A549 (cell line): ENCODE data around the gene NFASC. TPM values are rescaled to one million over a fixed set of nuclear protein-coding genes. Genes with fewer than 3 reads are reported as not detected.
A peak's percentile ranks its signal among the peaks of the same experiment; 100 is the strongest.

Source experiments
- ATAC-seq, 2 experiments: fragments of 200-7000 bp in 1 of 2; fragments of >200 bp in 1 of 2; cut with Nextera tagmentation in 1 of 2; cut with Tn5 transposase in 1 of 2; 3 replicates each; pipeline versions ENCODE4 v1.8.0 to v1.9.1; 2018 to 2020; ENCODE audit warnings: mild to moderate bottlenecking in 1 of 2, moderate library complexity in 1 of 2
- CTCF ChIA-PET: fragments of 300-600 bp; sonication (Branson Sonifier 250); formaldehyde crosslinking; extraction: SDS; loops from one replicate; lab custom pipeline; 2021; ENCODE audit warnings: antibody characterized with exemption, inconsistent platforms; lab: Yijun Ruan, JAX
- POLR2A ChIA-PET: fragments of 350-600 bp; formaldehyde crosslinking; extraction: SDS; loops from one replicate; lab custom pipeline; 2021; ENCODE audit warnings: antibody characterized with exemption, inconsistent platforms; lab: Yijun Ruan, JAX
- DNase-seq, 2 experiments: peaks; one replicate each; pipeline versions ENCODE4 v3.0.0 to v3.0.0-alpha.2; 2011 to 2016; ENCODE audit warnings: low read depth in 1 of 2, low spot score in 1 of 2
- FAIRE-seq: peaks from 2 replicates; lab custom pipeline; 2011; peaks lifted over from hg19 to GRCh38; lab: Jason Lieb, UNC
- H3K27ac ChIP-seq, 2 experiments: fragments of >200 bp; sonication (Bioruptor Twin); formaldehyde crosslinking; 3 replicates each; pipeline ENCODE4 v1.5.1; 2016 to 2017
- H3K4me1 ChIP-seq: fragments of >200 bp; sonication (Bioruptor Twin); formaldehyde crosslinking; 3 replicates; pipeline ENCODE4 v1.6.1; 2016
- H3K4me2 ChIP-seq: fragments of >200 bp; sonication (Bioruptor Twin); formaldehyde crosslinking; 3 replicates; pipeline ENCODE4 v1.6.1; 2016
- H3K4me3 ChIP-seq: fragments of >200 bp; sonication (Bioruptor Twin); formaldehyde crosslinking; 3 replicates; pipeline ENCODE4 v1.5.1; 2016
- H3K9me3 ChIP-seq: fragments of >200 bp; sonication (Bioruptor Twin); formaldehyde crosslinking; 3 replicates; pipeline ENCODE4 v1.6.1; 2016
- CHD2 ChIP-seq: fragments of 150-350 bp; IDR thresholded peaks from 2 replicates; pipeline ENCODE4 v1.6.1; 2014; ENCODE audit warnings: low read length; ENCODE audit not compliant: partially characterized antibody
- EP300 ChIP-seq, 2 experiments: fragments of >200 bp; sonication (Bioruptor Twin); formaldehyde crosslinking; IDR thresholded peaks; 2 replicates in 1 of 2; 3 replicates in 1 of 2; pipeline ENCODE4 v1.6.1; 2016 to 2017
- ESRRA ChIP-seq: fragments of 150-350 bp; IDR thresholded peaks from 2 replicates; pipeline ENCODE4 v1.6.1; 2014; ENCODE audit warnings: mild to moderate bottlenecking, low read length, borderline replicate concordance
- FOSB ChIP-seq: fragments of 250-450 bp; sonication (Bioruptor Pico); IDR thresholded peaks from 2 replicates; pipeline ENCODE4 v1.5.0; 2020; ENCODE audit warnings: mild to moderate bottlenecking, moderate library complexity
- FOXS1 ChIP-seq: fragments of 250-450 bp; sonication (Bioruptor Pico); IDR thresholded peaks from 2 replicates; pipeline ENCODE4 v1.5.0; 2020; ENCODE audit warnings: mild to moderate bottlenecking, moderate library complexity
- HDAC2 ChIP-seq: fragments of 200-600 bp; sonication (generic); IDR thresholded peaks from 2 replicates; pipeline ENCODE4 v1.6.1; 2016
- HEYL ChIP-seq: fragments of 250-450 bp; sonication (Bioruptor Pico); IDR thresholded peaks from 2 replicates; pipeline ENCODE4 v1.8.0; 2021; ENCODE audit warnings: mild to moderate bottlenecking, moderate library complexity
- HMGXB4 ChIP-seq: fragments of 250-450 bp; sonication (Bioruptor Pico); IDR thresholded peaks from 2 replicates; pipeline ENCODE4 v1.5.0; 2021; ENCODE audit warnings: mild to moderate bottlenecking, moderate library complexity, borderline replicate concordance
- MAFK ChIP-seq: fragments of 450-650 bp; IDR thresholded peaks from 2 replicates; pipeline ENCODE4 v1.6.1; 2014; ENCODE audit not compliant: partially characterized antibody
- MAX ChIP-seq: IDR thresholded peaks from 2 replicates; pipeline ENCODE4 v1.6.1; 2012
- MYC ChIP-seq: IDR thresholded peaks from 2 replicates; pipeline ENCODE4 v1.6.1; 2012; ENCODE audit warnings: mild to moderate bottlenecking, inconsistent platforms, low read length, improper control_type of control experiment, borderline replicate concordance
- NFE2L2 ChIP-seq: fragments of 150-350 bp; conservative IDR thresholded peaks from 2 replicates; pipeline ENCODE4 v1.6.1; 2014; ENCODE audit warnings: low read length
- NPAS2 ChIP-seq: fragments of 250-450 bp; sonication (Bioruptor Pico); IDR thresholded peaks from 2 replicates; pipeline ENCODE4 v1.8.0; 2022; ENCODE audit warnings: mild to moderate bottlenecking, moderate library complexity, borderline replicate concordance
- PHF8 ChIP-seq: fragments of 200-600 bp; sonication (generic); IDR thresholded peaks from 2 replicates; pipeline ENCODE4 v1.6.1; 2016; ENCODE audit warnings: low read depth, mild to moderate bottlenecking, antibody characterized with exemption, moderate library complexity, borderline replicate concordance
- RCOR1 ChIP-seq: fragments of 150-350 bp; IDR thresholded peaks from 2 replicates; pipeline ENCODE4 v1.6.1; 2014; ENCODE audit warnings: antibody characterized with exemption, low read length, low read depth
- SMC3 ChIP-seq: fragments of >200 bp; sonication (Bioruptor Twin); formaldehyde crosslinking; IDR thresholded peaks from 3 replicates; pipeline ENCODE4 v1.6.1; 2018; ENCODE audit warnings: inconsistent platforms
- TP53 ChIP-seq: fragments of 250-450 bp; sonication (Bioruptor Pico); IDR thresholded peaks from 2 replicates; pipeline ENCODE4 v1.5.0; 2021; ENCODE audit warnings: mild to moderate bottlenecking, moderate library complexity
- ZC3H11A ChIP-seq: fragments of 450-650 bp; IDR thresholded peaks from 2 replicates; pipeline ENCODE4 v1.6.1; 2014; ENCODE audit warnings: antibody characterized with exemption, mild to moderate bottlenecking
- WGBS: methylation state at CpG from one replicate; pipeline ENCODE4 v1.1.6; 2017; ENCODE audit errors: missing lambda C conversion rate; 5-methylcytosine and 5-hydroxymethylcytosine counted together
- polyA plus RNA-seq, 4 experiments: library from polyadenylated mRNA; depleted of rRNA in 3 of 4; stranded (reverse); fragments of >200 nt; fragmentation: RNase III in 1 of 4; extraction: RNeasy Plus Mini Kit Qiagen cat#74134 plus additional on column Dnase treatment in 1 of 4; gene quantifications; 2 replicates in 3 of 4; 3 replicates in 1 of 4; pipeline ENCODE4 v1.2.3, GENCODE V29; 2011 to 2017
- TF ChIP-seq, protein P1 (sequence below): fragments of >200 bp; sonication (Bioruptor Twin); formaldehyde crosslinking; IDR thresholded peaks from 3 replicates; pipeline ENCODE4 v1.6.1; 2016
- TF ChIP-seq, protein P2 (sequence below): fragments of 450-650 bp; IDR thresholded peaks from 2 replicates; pipeline ENCODE4 v1.6.1; 2014; ENCODE audit warnings: antibody characterized with exemption

NFASC gene
- polyA plus RNA-seq, 2 of the 4 experiments (the other 2 are of a cell fraction) = 0.27 to 0.39 TPM

- no peak for FAIRE-seq
- WGBS = 54% methylated on average over 8 of the region's 8 CpGs
Observed at GRCh38 chr1:205008896-205009295, 138.2 kb downstream of the NFASC start.

GRCh38 chr1:205009670-205010069 lies 139.0 kb downstream of the NFASC start:
- H3K4me3 ChIP-seq = no peak overlapping the region
- no peak overlapping the region for H3K4me2 ChIP-seq
- no peak overlapping the region for H3K27ac ChIP-seq
- DNase-seq = no peak
- CTCF ChIA-PET = interaction anchor here (1.3 to 2.8 kb wide), 2 partner anchors 20 to 34 kb away, joined by 3 to 10 read pairs; no protein-coding TSS in a partner anchor
- no peak for TF ChIP-seq NFE2L2
- no peak for TF ChIP-seq HEYL (CRISPR knock-in tag)
- TF ChIP-seq MYC = no peak
- TF ChIP-seq, all 56 proteins: peak for 0
- 71% methylated on average over 12 of the region's 12 CpGs for WGBS
- ATAC-seq (no peak), FAIRE-seq (no peak)
- Histone ChIP-seq H3K4me1 (no peaks in the 10 kb centered on the region), H3K9me3 (no peaks in the 10 kb centered on the region)
- POLR2A ChIA-PET = no interaction called here

More at GRCh38 chr1:205008896-205009295, 138.2 kb downstream of the NFASC start:
- ATAC-seq (peak; percentile 6 to 18; a peak in 1 of 6 replicates), DNase-seq (no peak)
- H3K27ac ChIP-seq = no peak overlapping the region
- POLR2A ChIA-PET = no interaction called here
- no peaks in the 10 kb centered on the region for H3K4me1 ChIP-seq
- CTCF ChIA-PET = interaction anchor here (1.3 to 2.8 kb wide), 2 partner anchors 20 to 33 kb away, joined by 3 to 10 read pairs; no protein-coding TSS in a partner anchor
- H3K4me2 ChIP-seq = no peak overlapping the region
- TF ChIP-seq FOSB (CRISPR knock-in tag) (no peak), CHD2 (no peak), RCOR1 (no peak), HEYL (CRISPR knock-in tag) (no peak), SMC3 (no peak), ESRRA (no peak), EP300 (IDR thresholded peaks at IDR 0.05) (no peak), HDAC2 (no peak), PHF8 (no peak), NFE2L2 (no peak), MYC (no peak), MAX (no peak), TP53 (CRISPR knock-in tag) (no peak), MAFK (no peak), HMGXB4 (CRISPR knock-in tag) (no peak), NPAS2 (no peak), ZC3H11A (no peak)
- TF ChIP-seq, protein P1, sequence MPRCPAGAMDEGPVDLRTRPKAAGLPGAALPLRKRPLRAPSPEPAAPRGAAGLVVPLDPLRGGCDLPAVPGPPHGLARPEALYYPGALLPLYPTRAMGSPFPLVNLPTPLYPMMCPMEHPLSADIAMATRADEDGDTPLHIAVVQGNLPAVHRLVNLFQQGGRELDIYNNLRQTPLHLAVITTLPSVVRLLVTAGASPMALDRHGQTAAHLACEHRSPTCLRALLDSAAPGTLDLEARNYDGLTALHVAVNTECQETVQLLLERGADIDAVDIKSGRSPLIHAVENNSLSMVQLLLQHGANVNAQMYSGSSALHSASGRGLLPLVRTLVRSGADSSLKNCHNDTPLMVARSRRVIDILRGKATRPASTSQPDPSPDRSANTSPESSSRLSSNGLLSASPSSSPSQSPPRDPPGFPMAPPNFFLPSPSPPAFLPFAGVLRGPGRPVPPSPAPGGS = no peak
- H3K9me3 ChIP-seq = no peaks in the 10 kb centered on the region
- no peak overlapping the region for H3K4me3 ChIP-seq

DNA sequence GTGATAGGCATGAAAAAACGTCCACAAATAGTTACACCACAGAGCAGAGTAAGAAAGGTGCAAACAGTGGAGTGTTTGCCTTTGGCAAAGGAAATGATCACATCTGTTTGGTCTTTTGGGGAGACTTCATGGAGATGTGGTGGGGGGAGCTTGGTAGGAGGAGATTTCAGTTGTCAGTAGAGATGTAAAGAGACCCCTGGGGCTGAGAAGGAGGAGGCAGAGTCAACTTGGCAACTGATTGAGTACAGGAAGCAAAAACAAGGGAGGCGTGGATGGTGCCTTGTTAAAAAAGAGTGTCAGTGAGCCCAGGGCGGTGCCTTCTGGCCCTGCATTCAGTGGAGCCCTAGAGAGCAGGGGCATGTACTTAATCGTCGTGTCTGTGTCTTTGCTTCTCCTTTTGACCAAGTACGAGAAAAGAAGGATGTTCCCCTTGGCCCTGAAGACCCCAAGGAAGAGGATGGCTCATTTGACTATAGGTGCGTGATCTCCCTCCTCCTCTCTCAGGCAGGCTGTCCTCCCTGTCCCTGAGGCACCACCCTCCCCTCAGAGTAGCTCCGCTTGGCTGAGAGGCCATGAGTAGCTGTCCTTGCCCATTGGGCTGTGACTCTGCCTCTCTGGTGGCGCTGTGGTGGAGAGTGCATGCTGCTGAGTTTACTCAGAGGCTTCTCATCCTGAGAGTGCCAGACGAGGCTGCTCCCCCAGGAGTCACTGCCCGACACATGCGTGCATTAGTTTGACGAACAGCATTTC lies 141.9 kb downstream of the NFASC start:
- no peak for FAIRE-seq
- H3K9me3 ChIP-seq = no peaks in the 10 kb centered on the region
- no peak for DNase-seq
- H3K4me1 ChIP-seq = no peaks in the 10 kb centered on the region
- WGBS = 57% methylated on average over 11 of the region's 13 CpGs
- no peak for ATAC-seq
- H3K27ac ChIP-seq = no peak overlapping the region
- H3K4me2 ChIP-seq = no peak overlapping the region
- POLR2A ChIA-PET = no interaction called here
- CTCF ChIA-PET = interaction anchor here (0.6 to 4.0 kb wide), 5 partner anchors 20 to 278 kb away, joined by 3 to 15 read pairs (median 5); no protein-coding TSS in a partner anchor
- TF ChIP-seq, protein P2, sequence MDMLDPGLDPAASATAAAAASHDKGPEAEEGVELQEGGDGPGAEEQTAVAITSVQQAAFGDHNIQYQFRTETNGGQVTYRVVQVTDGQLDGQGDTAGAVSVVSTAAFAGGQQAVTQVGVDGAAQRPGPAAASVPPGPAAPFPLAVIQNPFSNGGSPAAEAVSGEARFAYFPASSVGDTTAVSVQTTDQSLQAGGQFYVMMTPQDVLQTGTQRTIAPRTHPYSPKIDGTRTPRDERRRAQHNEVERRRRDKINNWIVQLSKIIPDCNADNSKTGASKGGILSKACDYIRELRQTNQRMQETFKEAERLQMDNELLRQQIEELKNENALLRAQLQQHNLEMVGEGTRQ = no peak
- no peak for TF ChIP-seq FOXS1
- TF ChIP-seq, all 56 proteins: peak for 0
- no peak overlapping the region for H3K4me3 ChIP-seq
